ENCODE results near the gene PIK3R3.

PIK3R3 gene

GRCh38 chr1:46132529-46133180, at the start of gene PIK3R3:
Gene PIK3R3, minus strand, starts transcription at chr1:46132629. Its CDS starts 677 bp downstream, at chr1:46131952.
- DNase-seq = peak; percentile 99

- DNase-seq = no peak
Measured at GRCh38 chr1:46181343-46182260, 49.2 kb upstream of the PIK3R3 start.

- no peak for DNase-seq
Measured at GRCh38 chr1:46180082-46180616, 47.7 kb upstream of the PIK3R3 start.

GRCh38 chr1:46179138-46180081, 47.0 kb upstream of the PIK3R3 start:
- peak; percentile 80 for DNase-seq

- no peak for DNase-seq
Measured at GRCh38 chr1:46176211-46176865, 43.9 kb upstream of the PIK3R3 start, which contains the start of gene P3R3URF. Gene P3R3URF, minus strand, starts transcription at chr1:46176488. Its CDS starts 17 bp downstream, at chr1:46176471.

GRCh38 chr1:46175243-46175642, 42.8 kb upstream of the PIK3R3 start:
- no peak for DNase-seq

GRCh38 chr1:46174448-46175231, 42.2 kb upstream of the PIK3R3 start, which contains the start of gene TSPAN1:
Gene TSPAN1, plus strand, starts transcription at chr1:46175087. Its CDS starts 6,021 bp downstream, at chr1:46181108.
- DNase-seq = peak; percentile 62

- DNase-seq = no peak
Measured at GRCh38 chr1:46173361-46173856, 41.0 kb upstream of the PIK3R3 start.

- no peak for DNase-seq
Measured at GRCh38 chr1:46172321-46172720, 39.9 kb upstream of the PIK3R3 start.

- DNase-seq = no peak
Measured at GRCh38 chr1:46171871-46172270, 39.4 kb upstream of the PIK3R3 start.

GRCh38 chr1:46171351-46171750, 38.9 kb upstream of the PIK3R3 start:
- DNase-seq = no peak

- no peak for DNase-seq
Measured at GRCh38 chr1:46169811-46170454, 37.5 kb upstream of the PIK3R3 start.

- DNase-seq = no peak
Measured at GRCh38 chr1:46168477-46168876, 36.0 kb upstream of the PIK3R3 start.

GRCh38 chr1:46166521-46167462, 34.4 kb upstream of the PIK3R3 start:
- DNase-seq = no peak

GRCh38 chr1:46160212-46160611, 27.8 kb upstream of the PIK3R3 start:
- DNase-seq = no peak

- DNase-seq = no peak
Measured at GRCh38 chr1:46159516-46159915, 27.1 kb upstream of the PIK3R3 start.

GRCh38 chr1:46158312-46159281, 26.2 kb upstream of the PIK3R3 start:
- no peak for DNase-seq

GRCh38 chr1:46157916-46158311, 25.5 kb upstream of the PIK3R3 start:
- DNase-seq = no peak

Measured in HCEC 1CT (cell line).